Ovary (tissue), 9 donors: ENCODE measurements around the gene EXOSC7. TPM values are rescaled to one million over a fixed set of nuclear protein-coding genes. Genes with fewer than 3 reads are reported as not detected.
A peak's percentile ranks its signal among the peaks of the same experiment; 100 is the strongest.

Experiments used
- DNase-seq, 5 donors: peaks; one replicate each; pipeline ENCODE4 v3.0.0-alpha.2; 2019 to 2020
- H3K27ac ChIP-seq, 2 donors: fragments of 200-600 bp; one replicate each; pipeline versions ENCODE4 v1.5.1 to v1.8.0; 2019 to 2022
- H3K27me3 ChIP-seq: fragments of 200-600 bp; one replicate; pipeline ENCODE4 v1.8.0; 2022
- H3K36me3 ChIP-seq: fragments of 200-600 bp; sonication (generic); one replicate; pipeline ENCODE4 v1.5.1; 2019
- H3K4me1 ChIP-seq: one replicate; pipeline ENCODE4 v1.8.1; 2013; ENCODE audit warnings: mild to moderate bottlenecking, moderate library complexity; ENCODE audit not compliant: insufficient read depth
- H3K4me3 ChIP-seq: fragments of 200-600 bp; sonication (generic); one replicate; pipeline ENCODE4 v1.5.1; 2017
- H3K9me3 ChIP-seq, 2 donors: fragments of 200-600 bp in 1 of 2; sonication (generic) in 1 of 2; one replicate each; pipeline versions ENCODE4 v1.5.1 to v1.8.1; 2013 to 2019; ENCODE audit warnings: mild to moderate bottlenecking in 1 of 2, moderate library complexity in 1 of 2
- CTCF ChIP-seq, 3 donors: fragments of 450-650 bp in 2 of 3; fragments of 200-600 bp in 1 of 3; IDR thresholded peaks; one replicate each; pipeline versions ENCODE4 v1.5.1 to v1.8.0; 2016 to 2022; ENCODE audit warnings: antibody characterized with exemption in 3 of 3, mild to moderate bottlenecking in 1 of 3
- EP300 ChIP-seq: sonication (generic); formaldehyde crosslinking; IDR thresholded peaks from one replicate; pipeline ENCODE4 v1.6.1; 2017; ENCODE audit warnings: antibody characterized with exemption
- POLR2A ChIP-seq: fragments of 450-650 bp; IDR thresholded peaks from one replicate; pipeline ENCODE4 v1.6.1; 2017; ENCODE audit warnings: antibody characterized with exemption, mild to moderate bottlenecking, moderate library complexity
- WGBS, 3 donors: extraction: QIAGEN DNeasy Blood & Tissue Kit in 1 of 3; methylation state at CpG; one replicate each; pipeline versions ENCODE4 v1.1.5 to v1.1.7; 2013 to 2017; 5-methylcytosine and 5-hydroxymethylcytosine counted together
- intact Hi-C, 4 donors: fragments of 100-400 bp; cut with DNase I; formaldehyde crosslinking; loops; one replicate each; pipeline versions ENCODE4 v1.11.0 to v1.15.1; 2022 to 2023
- polyA plus RNA-seq, 2 donors: library from polyadenylated mRNA; stranded (reverse); fragments of 200-250 nt in 1 of 2; fragments of 350-450 nt in 1 of 2; fragmentation: Illumina TruSeq in 1 of 2; extraction: RNeasy Lipid Tissue Mini Kit (QIAGEN cat#74804) in 1 of 2; gene quantifications; one replicate each; pipeline ENCODE4 v1.2.3, GENCODE V29; 2013 to 2014
- total RNA-seq, 7 donors: library from RNA; depleted of rRNA in 2 of 7; stranded (reverse); fragments of >200 nt in 2 of 7; fragmentation: NEBNext Ultra II Directional in 3 of 7; extraction: Animal tissue kit (Norgen Biotek cat#: 25700) in 3 of 7; gene quantifications; one replicate each; pipeline versions ENCODE4 v1.1.0 to v1.2.4, GENCODE V29; 2016 to 2023
- donor health status: DM: no; HTN: no; CAD: no; lungs with moderate emphysema.
- donor health status: DM: no; HTN: no; CAD: no.
- donor health status: Bipolar disorder and iron deficiency.
- donor health status: DM: yes; HTN: yes; CAD: no.
- donor health status: DM: no; HTN: no; CAD: no.
- donor health status: DM: yes; HTN: yes; CAD: no.

The EXOSC7 gene
- total and polyA plus RNA-seq, 9 donors: 28.3 to 39.3 (median 35.4) TPM

GRCh38 chr3:44987332-44987731 lies 11.3 kb downstream of the EXOSC7 start:
- no peak for DNase-seq
- no peaks in the 10 kb centered on the region for H3K27me3 ChIP-seq
- intact Hi-C loops: no loop called here
- 86 to 91% (median 86%) methylated on average over 6 of the region's 6 CpGs for WGBS, 3 donors
- H3K4me1 ChIP-seq: peaks cover 2% of the 10 kb centered on the region
- H3K4me3 ChIP-seq: no peak overlapping the region
- H3K36me3 ChIP-seq: no peaks in the 10 kb centered on the region
- no peaks in the 10 kb centered on the region for H3K9me3 ChIP-seq
- TF ChIP-seq CTCF (IDR thresholded peaks at IDR 0.05): no peak
- no peak for TF ChIP-seq EP300
- H3K27ac ChIP-seq: no peak overlapping the region

GRCh38 chr3:44988073-44988472 lies 12.0 kb downstream of the EXOSC7 start:
- DNase-seq: no peak
- intact Hi-C loops: no loop called here
- no peak overlapping the region for H3K27ac ChIP-seq
- no peaks in the 10 kb centered on the region for H3K9me3 ChIP-seq
- WGBS, 3 donors: 92 to 96% (median 95%) methylated on average over 2 of the region's 2 CpGs
- TF ChIP-seq POLR2A: no peak
- peak in 1 of 3 donors; percentile 30 for TF ChIP-seq CTCF (IDR thresholded peaks at IDR 0.05)
- H3K27me3 ChIP-seq: no peaks in the 10 kb centered on the region
- H3K36me3 ChIP-seq: no peaks in the 10 kb centered on the region
- H3K4me1 ChIP-seq: peaks cover 2% of the 10 kb centered on the region
- H3K4me3 ChIP-seq: no peak overlapping the region

GRCh38 chr3:44989141-44989540 lies 13.1 kb downstream of the EXOSC7 start:
- TF ChIP-seq POLR2A (no peak), CTCF (IDR thresholded peaks at IDR 0.05) (no peak), EP300 (no peak)
- Histone ChIP-seq H3K4me3 (no peak overlapping the region), H3K27ac (no peak overlapping the region), H3K36me3 (no peaks in the 10 kb centered on the region), H3K4me1 (peaks cover 6% of the 10 kb centered on the region), H3K9me3 (no peaks in the 10 kb centered on the region), H3K27me3 (no peaks in the 10 kb centered on the region)
- DNase-seq: no peak
- 93 to 97% (median 93%) methylated on average over 8 of the region's 8 CpGs for WGBS, 3 donors
- intact Hi-C loops: no loop called here

GRCh38 chr3:44989636-44990373 lies 13.8 kb downstream of the EXOSC7 start:
- intact Hi-C loops: no loop called here
- no peaks in the 10 kb centered on the region for H3K36me3 ChIP-seq
- peaks cover 6% of the 10 kb centered on the region for H3K4me1 ChIP-seq
- H3K27me3 ChIP-seq: no peaks in the 10 kb centered on the region
- no peak overlapping the region for H3K4me3 ChIP-seq
- H3K27ac ChIP-seq: no peak overlapping the region
- no peak for DNase-seq
- WGBS, 3 donors: 67 to 82% (median 80%) methylated on average over 1 of the region's 1 CpG
- TF ChIP-seq POLR2A: no peak
- TF ChIP-seq CTCF (IDR thresholded peaks at IDR 0.05): no peak
- TF ChIP-seq EP300: no peak
- H3K9me3 ChIP-seq: no peaks in the 10 kb centered on the region
